Measurements from ENCODE around the gene PTPRM.

DNA sequence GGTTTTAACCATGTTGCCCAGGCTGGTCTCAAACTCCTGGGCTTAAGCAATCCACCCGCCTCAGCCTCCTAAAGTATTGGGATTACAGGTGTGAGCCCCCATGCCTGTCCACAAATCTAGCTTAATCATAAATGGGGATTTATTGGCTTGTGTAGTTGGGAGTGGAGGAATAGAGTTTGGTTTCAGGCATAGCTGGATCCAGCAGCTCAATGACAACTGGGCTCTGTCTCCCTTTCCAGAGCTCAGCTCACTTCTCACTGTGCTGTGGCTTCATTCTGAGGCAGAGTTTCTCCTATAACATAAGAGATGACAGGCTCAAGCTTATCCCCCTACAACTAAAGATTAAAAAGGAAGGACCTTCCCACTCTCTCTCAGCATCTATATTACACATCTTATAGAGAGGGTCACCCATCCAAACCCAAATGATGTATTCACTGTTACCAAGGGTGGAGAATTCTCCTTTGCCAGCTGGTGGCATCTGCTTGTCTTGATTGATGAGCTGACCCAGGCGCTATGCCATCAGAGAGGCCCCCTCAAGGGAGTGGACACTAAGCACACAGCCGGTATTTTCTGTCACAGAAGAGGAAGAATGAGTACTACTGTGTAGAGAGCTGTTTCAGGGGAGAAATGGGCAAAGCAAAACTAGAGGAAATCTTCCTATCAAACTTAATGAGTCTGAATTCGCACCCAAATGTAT lies 280.4 kb downstream of the PTPRM start:
- no peak for TF ChIP-seq POLR2A (IDR thresholded peaks at IDR 0.05; ENCODE audit: extremely low read depth, insufficient read length)
- TF ChIP-seq, protein P1, sequence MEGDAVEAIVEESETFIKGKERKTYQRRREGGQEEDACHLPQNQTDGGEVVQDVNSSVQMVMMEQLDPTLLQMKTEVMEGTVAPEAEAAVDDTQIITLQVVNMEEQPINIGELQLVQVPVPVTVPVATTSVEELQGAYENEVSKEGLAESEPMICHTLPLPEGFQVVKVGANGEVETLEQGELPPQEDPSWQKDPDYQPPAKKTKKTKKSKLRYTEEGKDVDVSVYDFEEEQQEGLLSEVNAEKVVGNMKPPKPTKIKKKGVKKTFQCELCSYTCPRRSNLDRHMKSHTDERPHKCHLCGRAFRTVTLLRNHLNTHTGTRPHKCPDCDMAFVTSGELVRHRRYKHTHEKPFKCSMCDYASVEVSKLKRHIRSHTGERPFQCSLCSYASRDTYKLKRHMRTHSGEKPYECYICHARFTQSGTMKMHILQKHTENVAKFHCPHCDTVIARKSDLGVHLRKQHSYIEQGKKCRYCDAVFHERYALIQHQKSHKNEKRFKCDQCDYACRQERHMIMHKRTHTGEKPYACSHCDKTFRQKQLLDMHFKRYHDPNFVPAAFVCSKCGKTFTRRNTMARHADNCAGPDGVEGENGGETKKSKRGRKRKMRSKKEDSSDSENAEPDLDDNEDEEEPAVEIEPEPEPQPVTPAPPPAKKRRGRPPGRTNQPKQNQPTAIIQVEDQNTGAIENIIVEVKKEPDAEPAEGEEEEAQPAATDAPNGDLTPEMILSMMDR (IDR thresholded peaks at IDR 0.05; ENCODE audit: low read depth, low read length), result no peak
- TF ChIP-seq, protein P2, sequence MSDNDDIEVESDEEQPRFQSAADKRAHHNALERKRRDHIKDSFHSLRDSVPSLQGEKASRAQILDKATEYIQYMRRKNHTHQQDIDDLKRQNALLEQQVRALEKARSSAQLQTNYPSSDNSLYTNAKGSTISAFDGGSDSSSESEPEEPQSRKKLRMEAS (IDR thresholded peaks at IDR 0.05; ENCODE audit: low read depth, low read length), result no peak
